Lower leg skin (tissue), 3 donors: ENCODE measurements around the gene FOXK1.

Source experiments
- CTCF ChIP-seq, 3 donors: fragments of 450-650 bp; IDR thresholded peaks; one replicate each; pipeline ENCODE4 v1.5.1; 2016; ENCODE audit warnings: antibody characterized with exemption in 3 of 3, mild to moderate bottlenecking in 3 of 3, moderate library complexity in 2 of 3
- POLR2A ChIP-seq, 2 donors: fragments of 450-650 bp; IDR thresholded peaks; one replicate each; pipeline ENCODE4 v1.6.1; 2016 to 2017; ENCODE audit warnings: antibody characterized with exemption in 2 of 2, mild to moderate bottlenecking in 1 of 2, moderate library complexity in 1 of 2

GRCh38 chr7:4818000-4818794 lies 136.1 kb downstream of the FOXK1 start:
- no peak for TF ChIP-seq POLR2A (IDR thresholded peaks at IDR 0.05)
- TF ChIP-seq CTCF (IDR thresholded peaks at IDR 0.05), result no peak
